Natural killer cell (primary cell): ENCODE data around the gene ZNF646. TPM values are rescaled to one million over a fixed set of nuclear protein-coding genes. Genes with fewer than 3 reads are reported as not detected.
A peak's percentile ranks its signal among the peaks of the same experiment; 100 is the strongest.

Experiments
- ATAC-seq, 3 donors: fragments of 150-1000 bp in 2 of 3; fragments of 200-7000 bp in 1 of 3; cut with Tn5 transposase; 1 replicate in 1 of 3; 2 replicates in 2 of 3; pipeline ENCODE4 v1.10.0; 2021; ENCODE audit warnings: mild to moderate bottlenecking in 2 of 3, moderate library complexity in 2 of 3
- DNase-seq, 2 donors: peaks; one replicate each; pipeline versions ENCODE4 v3.0.0 to v3.0.0-alpha.2; 2013 to 2021; ENCODE audit warnings: mixed read lengths in 1 of 2
- H3K27ac ChIP-seq: one replicate; pipeline ENCODE4 v1.5.1; 2013; ENCODE audit warnings: mild to moderate bottlenecking, low read length
- H3K27me3 ChIP-seq: one replicate; pipeline ENCODE4 v1.6.1; 2013; ENCODE audit warnings: low read length; ENCODE audit not compliant: control insufficient read depth, insufficient read depth
- H3K36me3 ChIP-seq: one replicate; pipeline ENCODE4 v1.6.1; 2013; ENCODE audit warnings: low read length; ENCODE audit not compliant: control insufficient read depth, insufficient read depth
- H3K4me1 ChIP-seq: one replicate; pipeline ENCODE4 v1.6.1; 2013; ENCODE audit warnings: low read length; ENCODE audit not compliant: control insufficient read depth, insufficient read depth
- H3K4me3 ChIP-seq: one replicate; pipeline ENCODE4 v1.5.1; 2013; ENCODE audit warnings: low read length
- H3K9me3 ChIP-seq: one replicate; pipeline ENCODE4 v1.6.1; 2013; ENCODE audit warnings: low read length; ENCODE audit not compliant: control insufficient read depth, insufficient read depth
- H3K27ac Mint-ChIP-seq, 2 donors: one replicate each; pipeline ENCODE4 v1.8.0; 2022; ENCODE audit warnings: mild to moderate bottlenecking in 2 of 2, mixed read lengths in 2 of 2, moderate library complexity in 1 of 2
- H3K27me3 Mint-ChIP-seq, 2 donors: one replicate each; pipeline ENCODE4 v1.8.0; 2022; ENCODE audit warnings: low read depth in 2 of 2, mixed read lengths in 2 of 2
- H3K36me3 Mint-ChIP-seq: one replicate; pipeline ENCODE4 v1.8.0; 2022; ENCODE audit warnings: mixed read lengths
- H3K4me1 Mint-ChIP-seq, 2 donors: one replicate each; pipeline ENCODE4 v1.8.0; 2022; ENCODE audit warnings: mixed read lengths in 2 of 2
- H3K4me3 Mint-ChIP-seq: one replicate; pipeline ENCODE4 v1.8.0; 2022; ENCODE audit warnings: mild to moderate bottlenecking, moderate library complexity, mixed read lengths
- H3K9me3 Mint-ChIP-seq, 2 donors: one replicate each; pipeline ENCODE4 v1.8.0; 2022; ENCODE audit warnings: mixed read lengths in 2 of 2
- WGBS: methylation state at CpG from one replicate; pipeline ENCODE4 v1.1.7; 2013; ENCODE audit warnings: missing lambda C conversion rate; ENCODE audit not compliant: insufficient coverage; 5-methylcytosine and 5-hydroxymethylcytosine counted together
- intact Hi-C: fragments of 100-400 bp; cut with micrococcal nuclease; formaldehyde crosslinking; loops from one replicate; pipeline ENCODE4 v1.14.2; 2022
- total RNA-seq, 4 donors: library from RNA; stranded (reverse); fragments of 120-200 nt in 1 of 4; gene quantifications; one replicate each; pipeline versions ENCODE4 v1.2.3 to v1.2.4, GENCODE V29; 2013 to 2022
- TF ChIP-seq, protein P1 (sequence below): fragments of 200-600 bp; IDR thresholded peaks from one replicate; pipeline ENCODE4 v1.8.0; 2022; ENCODE audit warnings: antibody characterized with exemption

ZNF646 gene
- total RNA-seq, 3 donors from 2014 or later (not counting 1 experiment from before 2014, with no cell fraction given): 22.0 to 31.1 (median 30.1) TPM

DNA sequence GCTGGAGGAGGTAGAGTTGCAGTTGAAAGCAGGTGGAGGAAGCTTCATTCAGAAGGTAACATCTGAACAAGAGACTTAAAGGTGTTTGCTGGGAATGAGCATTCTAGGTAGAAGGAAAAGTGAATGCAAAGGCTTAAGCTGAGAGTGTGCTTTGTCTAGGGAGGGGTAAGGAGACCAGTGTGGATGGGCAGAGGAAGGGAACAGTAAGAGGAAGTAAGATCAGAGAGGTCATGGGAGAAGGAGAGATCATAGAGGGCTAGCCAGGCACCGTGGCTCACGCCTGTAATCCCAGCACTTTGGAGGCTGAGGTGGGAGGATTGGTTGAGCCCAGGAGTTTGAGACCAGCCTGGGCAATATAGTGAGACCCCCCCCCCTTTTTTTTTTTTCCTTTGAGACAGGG is 37.5 kb upstream of the ZNF646 start:
- Mint-ChIP-seq H3K4me3 (no peak overlapping the region), H3K27ac (peak overlapping the region in 1 of 2 donors; percentile 26), H3K4me1 (peaks cover 36 to 37% of the 10 kb centered on the region in 2 donors), H3K27me3 (no peaks in the 10 kb centered on the region), H3K9me3 (no peaks in the 10 kb centered on the region), H3K36me3 (no peaks in the 10 kb centered on the region)
- no peak overlapping the region for H3K4me3 ChIP-seq
- peaks cover 20% of the 10 kb centered on the region for H3K4me1 ChIP-seq
- no peak overlapping the region for H3K27ac ChIP-seq
- DNase-seq (no peak), ATAC-seq (no peak)
- H3K27me3 ChIP-seq: no peaks in the 10 kb centered on the region
- whole genome bisulfite sequencing: 50% methylated on average over 2 of the region's 2 CpGs
- intact Hi-C loops: no loop called here
- H3K36me3 ChIP-seq: peaks cover 45% of the 10 kb centered on the region
- TF ChIP-seq, protein P1, sequence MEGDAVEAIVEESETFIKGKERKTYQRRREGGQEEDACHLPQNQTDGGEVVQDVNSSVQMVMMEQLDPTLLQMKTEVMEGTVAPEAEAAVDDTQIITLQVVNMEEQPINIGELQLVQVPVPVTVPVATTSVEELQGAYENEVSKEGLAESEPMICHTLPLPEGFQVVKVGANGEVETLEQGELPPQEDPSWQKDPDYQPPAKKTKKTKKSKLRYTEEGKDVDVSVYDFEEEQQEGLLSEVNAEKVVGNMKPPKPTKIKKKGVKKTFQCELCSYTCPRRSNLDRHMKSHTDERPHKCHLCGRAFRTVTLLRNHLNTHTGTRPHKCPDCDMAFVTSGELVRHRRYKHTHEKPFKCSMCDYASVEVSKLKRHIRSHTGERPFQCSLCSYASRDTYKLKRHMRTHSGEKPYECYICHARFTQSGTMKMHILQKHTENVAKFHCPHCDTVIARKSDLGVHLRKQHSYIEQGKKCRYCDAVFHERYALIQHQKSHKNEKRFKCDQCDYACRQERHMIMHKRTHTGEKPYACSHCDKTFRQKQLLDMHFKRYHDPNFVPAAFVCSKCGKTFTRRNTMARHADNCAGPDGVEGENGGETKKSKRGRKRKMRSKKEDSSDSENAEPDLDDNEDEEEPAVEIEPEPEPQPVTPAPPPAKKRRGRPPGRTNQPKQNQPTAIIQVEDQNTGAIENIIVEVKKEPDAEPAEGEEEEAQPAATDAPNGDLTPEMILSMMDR: no peak
- no peaks in the 10 kb centered on the region for H3K9me3 ChIP-seq

DNA sequence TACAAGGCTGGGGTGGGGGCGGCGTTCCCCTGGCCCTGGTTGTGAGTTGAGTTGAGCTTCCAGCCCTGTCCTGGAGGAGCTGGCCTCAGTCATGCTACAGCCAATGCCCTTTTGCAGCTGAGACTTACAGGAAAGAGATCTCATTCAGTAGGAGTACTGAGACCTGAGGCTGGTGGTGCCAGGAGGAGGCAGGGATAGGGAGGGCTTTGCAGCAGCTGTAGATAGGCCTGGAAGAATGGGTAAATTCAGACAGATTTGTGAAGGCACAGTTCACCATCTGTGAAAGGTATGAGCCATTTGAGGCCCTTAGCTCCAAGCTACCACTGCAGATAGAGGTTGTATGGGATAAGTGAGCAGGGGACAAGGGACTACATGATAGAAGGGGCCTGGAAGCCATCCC is 35.2 kb upstream of the ZNF646 start:
- ATAC-seq: no peak
- Histone ChIP-seq H3K4me1 (peaks cover 7% of the 10 kb centered on the region), H3K9me3 (no peaks in the 10 kb centered on the region), H3K27ac (no peak overlapping the region), H3K36me3 (peaks cover 55% of the 10 kb centered on the region), H3K27me3 (no peaks in the 10 kb centered on the region), H3K4me3 (no peak overlapping the region)
- Mint-ChIP-seq H3K4me1 (peaks cover 19 to 20% of the 10 kb centered on the region in 2 donors), H3K27me3 (no peaks in the 10 kb centered on the region), H3K27ac (peak overlapping the region in 1 of 2 donors; percentile 35), H3K9me3 (no peaks in the 10 kb centered on the region), H3K36me3 (no peaks in the 10 kb centered on the region), H3K4me3 (no peak overlapping the region)
- 100% methylated on average over 2 of the region's 2 CpGs for WGBS
- intact Hi-C loops: no loop called here
- TF ChIP-seq, protein P1: no peak
- DNase-seq: no peak

DNA sequence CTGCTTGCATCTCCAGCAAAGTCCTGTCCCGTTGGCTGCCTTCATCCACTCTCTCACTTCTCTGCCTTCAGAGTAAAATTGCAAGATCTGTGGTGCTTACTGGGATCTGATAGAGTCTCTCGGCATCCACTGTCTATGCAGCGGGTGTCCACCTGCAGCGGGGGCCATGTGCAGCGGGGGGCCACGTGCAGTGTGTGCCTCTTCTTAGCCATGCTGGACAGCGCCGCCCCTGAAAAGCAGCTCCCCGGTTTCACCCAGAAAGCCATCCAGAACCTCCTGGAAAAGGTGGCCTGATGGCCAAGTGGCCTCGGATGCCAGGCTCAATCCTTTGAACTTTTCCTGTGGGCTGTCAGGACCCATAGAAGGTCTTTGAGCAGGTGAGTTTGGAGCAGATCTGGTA is 31.4 kb upstream of the ZNF646 start:
- WGBS: 96% methylated on average over 10 of the region's 10 CpGs
- H3K9me3 Mint-ChIP-seq: no peaks in the 10 kb centered on the region
- no peaks in the 10 kb centered on the region for H3K4me1 Mint-ChIP-seq
- no peak overlapping the region for H3K27ac Mint-ChIP-seq
- no peaks in the 10 kb centered on the region for H3K4me1 ChIP-seq
- H3K27me3 Mint-ChIP-seq: no peaks in the 10 kb centered on the region
- intact Hi-C loops: no loop called here
- H3K36me3 ChIP-seq: peaks cover 38% of the 10 kb centered on the region
- no peaks in the 10 kb centered on the region for H3K36me3 Mint-ChIP-seq
- H3K27ac ChIP-seq: no peak overlapping the region
- TF ChIP-seq, protein P1: no peak
- H3K9me3 ChIP-seq: no peaks in the 10 kb centered on the region
- no peak overlapping the region for H3K4me3 Mint-ChIP-seq
- DNase-seq (no peak), ATAC-seq (no peak)
- no peak overlapping the region for H3K4me3 ChIP-seq
- H3K27me3 ChIP-seq: no peaks in the 10 kb centered on the region

DNA sequence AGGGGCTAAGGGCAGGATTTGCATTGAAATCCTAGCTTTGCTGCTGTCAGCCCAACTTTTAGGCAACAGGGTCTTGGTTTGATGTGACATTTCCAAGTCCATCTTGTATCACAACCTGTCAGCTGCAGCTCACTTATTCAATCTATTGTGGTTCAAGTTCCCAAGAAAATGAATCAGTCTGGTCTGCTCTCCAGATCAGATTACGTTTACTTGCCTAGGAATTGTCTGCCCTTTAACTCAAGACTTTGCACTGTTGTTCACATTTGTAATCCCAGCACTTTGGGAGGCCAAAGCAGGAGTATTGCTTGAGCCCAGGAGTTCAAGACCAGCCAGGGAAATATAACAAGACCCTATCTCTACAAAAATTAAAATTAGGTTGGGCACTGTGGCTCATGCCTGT is 30.9 kb upstream of the ZNF646 start:
- DNase-seq (no peak), ATAC-seq (no peak)
- Mint-ChIP-seq H3K36me3 (no peaks in the 10 kb centered on the region), H3K27ac (no peak overlapping the region), H3K4me1 (no peaks in the 10 kb centered on the region), H3K9me3 (no peaks in the 10 kb centered on the region), H3K4me3 (no peak overlapping the region), H3K27me3 (no peaks in the 10 kb centered on the region)
- intact Hi-C loops: no loop called here
- TF ChIP-seq, protein P1: no peak
- H3K27me3 ChIP-seq: no peaks in the 10 kb centered on the region
- no peaks in the 10 kb centered on the region for H3K9me3 ChIP-seq
- H3K27ac ChIP-seq: no peak overlapping the region
- H3K36me3 ChIP-seq: peaks cover 33% of the 10 kb centered on the region
- no peak overlapping the region for H3K4me3 ChIP-seq
- H3K4me1 ChIP-seq: no peaks in the 10 kb centered on the region
- WGBS: 81% methylated on average over 1 of the region's 1 CpG
